SK-N-SH (cell line): ENCODE results near the gene CDH4. TPM values are rescaled to one million over a fixed set of nuclear protein-coding genes. Genes with fewer than 3 reads are reported as not detected.

Source experiments
- CTCF ChIA-PET: fragments of 300-600, 350-600 bp; formaldehyde crosslinking; extraction: SDS; loops from one replicate; lab custom pipeline; 2021; lab: Yijun Ruan, JAX
- POLR2A ChIA-PET: fragments of 350-600 bp; sonication (Branson Sonifier 250); formaldehyde crosslinking; extraction: SDS; loops from one replicate; lab custom pipeline; 2020; ENCODE audit warnings: antibody characterized with exemption, inconsistent platforms; lab: Yijun Ruan, JAX
- DNase-seq: peaks from one replicate; pipeline ENCODE4 v3.0.0; 2012
- H2AFZ ChIP-seq: fragments of 200-600 bp; sonication (generic); 2 replicates; pipeline ENCODE4 v1.8.1; 2016; ENCODE audit warnings: antibody characterized with exemption, mild to moderate bottlenecking, low read depth
- H3F3A ChIP-seq: fragments of 200-600 bp; sonication (generic); replicated peaks from 2 replicates; pipeline ENCODE3; 2016; ENCODE audit warnings: antibody characterized with exemption, mild to moderate bottlenecking; ENCODE audit not compliant: insufficient read depth
- H3K27ac ChIP-seq, 2 experiments: fragments of 200-500 bp in 1 of 2; fragments of 200-600 bp in 1 of 2; sonication (Bioruptor generic) in 1 of 2; sonication (generic), shearing (Covaris generic) in 1 of 2; 2 replicates each; pipeline versions ENCODE4 v1.5.1 to v1.6.1; 2014 to 2016; ENCODE audit warnings: low read depth in 2 of 2, inconsistent platforms in 1 of 2, low read length in 1 of 2, mild to moderate bottlenecking in 1 of 2, mixed read lengths in 1 of 2
- H3K27me3 ChIP-seq: fragments of 200-600 bp; sonication (generic), shearing (Covaris generic); 2 replicates; pipeline ENCODE4 v1.6.1; 2016; ENCODE audit warnings: mixed run types; ENCODE audit not compliant: insufficient read depth
- H3K36me3 ChIP-seq, 2 experiments: fragments of 200-500 bp in 1 of 2; fragments of 200-600 bp in 1 of 2; sonication (Bioruptor generic) in 1 of 2; sonication (generic) in 1 of 2; replicated peaks in 1 of 2; 2 replicates each; pipeline versions ENCODE3 to v1.5.1; 2014 to 2016; ENCODE audit warnings: low read length in 1 of 2, mild to moderate bottlenecking in 1 of 2; ENCODE audit not compliant: insufficient read depth in 2 of 2, control insufficient read depth in 1 of 2
- H3K4me1 ChIP-seq, 2 experiments: fragments of 200-500 bp in 1 of 2; fragments of 200-600 bp in 1 of 2; sonication (Bioruptor generic) in 1 of 2; sonication (generic), shearing (Covaris generic) in 1 of 2; 2 replicates each; pipeline versions ENCODE4 v1.5.1 to v1.6.1; 2014 to 2016; ENCODE audit warnings: low read depth in 1 of 2, low read length in 1 of 2, mixed run types in 1 of 2; ENCODE audit not compliant: insufficient read depth in 2 of 2, control insufficient read depth in 1 of 2
- H3K4me2 ChIP-seq: fragments of 200-600 bp; sonication (generic), shearing (Covaris generic); 2 replicates; pipeline ENCODE4 v1.6.1; 2017; ENCODE audit warnings: mixed run types
- H3K4me3 ChIP-seq, 2 experiments: fragments of 200-500 bp in 1 of 2; fragments of 200-600 bp in 1 of 2; sonication (Bioruptor generic) in 1 of 2; sonication (generic), shearing (Covaris generic) in 1 of 2; 2 replicates each; pipeline versions ENCODE4 v1.5.1 to v1.8.1; 2014 to 2016; ENCODE audit warnings: low read depth in 2 of 2, inconsistent platforms in 1 of 2, low read length in 1 of 2, mild to moderate bottlenecking in 1 of 2, mixed read lengths in 1 of 2, moderate library complexity in 1 of 2
- H3K79me2 ChIP-seq: fragments of 200-600 bp; sonication (generic); 2 replicates; pipeline ENCODE4 v1.8.1; 2017; ENCODE audit warnings: mild to moderate bottlenecking; ENCODE audit not compliant: insufficient read depth
- H3K9ac ChIP-seq: fragments of 200-600 bp; sonication (generic); 2 replicates; pipeline ENCODE4 v1.6.1; 2017; ENCODE audit warnings: mixed run types
- H3K9me2 ChIP-seq: fragments of 200-600 bp; sonication (generic); 2 replicates; pipeline ENCODE4 v1.6.1; 2017; ENCODE audit warnings: mixed run types
- H3K9me3 ChIP-seq: fragments of 200-600 bp; sonication (generic); 2 replicates; pipeline ENCODE4 v1.6.1; 2017; ENCODE audit warnings: mixed run types, mild to moderate bottlenecking, moderate library complexity
- H4K20me1 ChIP-seq: fragments of 200-600 bp; sonication (generic); 2 replicates; pipeline ENCODE4 v1.6.1; 2017; ENCODE audit warnings: mild to moderate bottlenecking, mixed run types; ENCODE audit not compliant: insufficient read depth
- CHD2 ChIP-seq: fragments of 150-350 bp; IDR thresholded peaks from 2 replicates; pipeline ENCODE4 v1.6.1; 2018; ENCODE audit warnings: low read length; ENCODE audit not compliant: partially characterized antibody
- ELF1 ChIP-seq: IDR thresholded peaks from 2 replicates; pipeline ENCODE4 v1.4.0; 2012
- EZH2phosphoT487 ChIP-seq: fragments of 200-600 bp; sonication (generic); IDR thresholded peaks from 2 replicates; pipeline ENCODE4 v1.6.1; 2017; ENCODE audit warnings: low read depth, mixed run types, mild to moderate bottlenecking, antibody characterized with exemption, moderate library complexity, borderline replicate concordance
- FOXM1 ChIP-seq: IDR thresholded peaks from 2 replicates; pipeline ENCODE4 v1.4.0; 2012; ENCODE audit warnings: low read depth, mild to moderate bottlenecking
- GATA2 ChIP-seq: sonication (generic); formaldehyde crosslinking; IDR thresholded peaks from 2 replicates; pipeline ENCODE4 v1.5.0; 2020; ENCODE audit warnings: mild to moderate bottlenecking, missing genetic modification reagents
- JUND ChIP-seq: IDR thresholded peaks from 2 replicates; pipeline ENCODE4 v1.4.0; 2012
- MEF2A ChIP-seq: IDR thresholded peaks from 2 replicates; pipeline ENCODE4 v1.4.0; 2012; ENCODE audit warnings: low read depth, borderline replicate concordance
- MXI1 ChIP-seq: IDR thresholded peaks from 2 replicates; pipeline ENCODE4 v1.6.1; 2012; ENCODE audit warnings: mild to moderate bottlenecking, low read depth, low read length, improper control_type of control experiment
- POLR2AphosphoS5 ChIP-seq: IDR thresholded peaks from 2 replicates; pipeline ENCODE4 v1.6.1; 2012; ENCODE audit warnings: low read depth, low read length
- RAD21 ChIP-seq: IDR thresholded peaks from 2 replicates; pipeline ENCODE4 v1.6.1; 2012; ENCODE audit warnings: mild to moderate bottlenecking, low read length
- RFX5 ChIP-seq: IDR thresholded peaks from 2 replicates; pipeline ENCODE4 v1.6.1; 2012; ENCODE audit warnings: mild to moderate bottlenecking, improper control_type of control experiment, low read length
- RXRA ChIP-seq: IDR thresholded peaks from 2 replicates; pipeline ENCODE4 v1.4.0; 2012; ENCODE audit warnings: low read depth, mild to moderate bottlenecking, borderline replicate concordance
- SIN3A ChIP-seq: IDR thresholded peaks from 2 replicates; pipeline ENCODE4 v1.6.1; 2012; ENCODE audit warnings: low read depth, mild to moderate bottlenecking, low read length, moderate library complexity, borderline replicate concordance
- SMC3 ChIP-seq: IDR thresholded peaks from 2 replicates; pipeline ENCODE4 v1.6.1; 2012; ENCODE audit warnings: low read depth, low read length, improper control_type of control experiment
- TEAD4 ChIP-seq: IDR thresholded peaks from 2 replicates; pipeline ENCODE4 v1.4.0; 2012; ENCODE audit warnings: mild to moderate bottlenecking, borderline replicate concordance; ENCODE audit not compliant: insufficient read depth
- YY1 ChIP-seq: IDR thresholded peaks from 2 replicates; pipeline ENCODE4 v1.4.0; 2012; ENCODE audit warnings: low read depth, mild to moderate bottlenecking
- WGBS: methylation state at CpG from one replicate; pipeline ENCODE4 v1.1.6; 2017; ENCODE audit warnings: low lambda C conversion rate; 5-methylcytosine and 5-hydroxymethylcytosine counted together
- polyA plus RNA-seq, 3 experiments: library from polyadenylated mRNA; depleted of rRNA; stranded (reverse); fragments of >200 nt; gene quantifications; 2 replicates each; pipeline ENCODE4 v1.2.3, GENCODE V29; 2012
- TF ChIP-seq, protein P1 (sequence below): fragments of 200-600 bp; sonication (generic); IDR thresholded peaks from 2 replicates; pipeline ENCODE4 v1.6.1; 2017; ENCODE audit warnings: antibody characterized with exemption, mild to moderate bottlenecking, moderate library complexity
- TF ChIP-seq, protein P2 (sequence below): IDR thresholded peaks from 2 replicates; pipeline ENCODE4 v1.4.0; 2012; ENCODE audit warnings: low read depth, borderline replicate concordance
- TF ChIP-seq, protein P3 (sequence below): IDR thresholded peaks from 2 replicates; pipeline ENCODE4 v1.4.0; 2012; ENCODE audit warnings: low read depth
- TF ChIP-seq, protein P4 (sequence below): fragments of 150-350 bp; IDR thresholded peaks from 2 replicates; pipeline ENCODE4 v1.6.1; 2017; ENCODE audit warnings: antibody characterized with exemption, low read length, low read depth, borderline replicate concordance

CDH4 gene
- polyA plus RNA-seq, 1 of the 3 experiments (the other 2 are of a cell fraction): not detected

DNA sequence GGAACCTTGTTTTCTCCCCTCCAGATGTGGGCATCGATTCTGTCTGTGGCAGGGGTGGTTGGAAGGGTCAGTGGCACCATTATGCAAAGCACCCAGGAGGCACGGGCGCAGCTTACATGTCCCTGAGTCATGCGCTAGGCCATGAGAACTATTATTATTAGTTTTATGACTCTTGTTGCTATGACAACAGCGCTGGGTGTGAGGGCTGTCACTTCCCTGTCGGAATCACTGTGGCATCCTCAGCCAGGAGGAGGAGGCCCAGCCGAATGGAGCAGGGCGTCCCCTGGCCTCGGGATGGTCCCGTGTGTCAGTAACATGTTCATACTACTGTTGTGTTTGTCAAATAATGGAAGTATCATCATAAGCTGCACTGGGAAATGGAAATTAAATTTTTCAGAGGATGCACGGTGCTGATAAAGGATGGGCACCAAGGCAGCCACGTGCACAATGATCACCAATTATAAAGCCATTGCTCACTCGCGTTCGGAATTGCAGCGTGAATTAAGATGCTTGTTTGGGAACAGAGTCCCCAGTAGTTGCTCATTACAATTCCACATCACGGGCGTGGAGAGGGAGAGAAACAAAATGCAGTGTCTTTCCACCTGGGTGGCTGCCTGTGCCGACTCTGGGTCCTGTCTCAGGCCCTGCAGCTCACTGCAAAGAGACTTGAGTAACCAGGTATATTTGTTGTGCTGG, 247.9 kb downstream of the CDH4 start:
- Histone ChIP-seq H4K20me1 (no peaks in the 10 kb centered on the region), H3K4me3 (no peak overlapping the region), H3K79me2 (no peaks in the 10 kb centered on the region), H3K4me2 (no peak overlapping the region), H3K36me3 (no peaks in the 10 kb centered on the region), H2AFZ (no peak overlapping the region), H3K27ac (no peak overlapping the region), H3K9me3 (no peaks in the 10 kb centered on the region), H3K27me3 (no peaks in the 10 kb centered on the region), H3K9ac (no peak overlapping the region), H3K4me1 (no peaks in the 10 kb centered on the region), H3F3A (no peaks in the 10 kb centered on the region), H3K9me2 (no peaks in the 10 kb centered on the region)
- ChIA-PET POLR2A (no interaction called here), CTCF (no interaction called here)
- 59% methylated on average over 19 of the region's 19 CpGs for WGBS
- TF ChIP-seq GATA2 (no peak), MXI1 (no peak), RAD21 (no peak), POLR2AphosphoS5 (no peak), CHD2 (no peak), TEAD4 (no peak), RFX5 (no peak), JUND (no peak), SMC3 (no peak), YY1 (no peak), RXRA (no peak), EZH2phosphoT487 (no peak), SIN3A (no peak), ELF1 (no peak), FOXM1 (no peak), MEF2A (no peak)
- TF ChIP-seq, protein P1, sequence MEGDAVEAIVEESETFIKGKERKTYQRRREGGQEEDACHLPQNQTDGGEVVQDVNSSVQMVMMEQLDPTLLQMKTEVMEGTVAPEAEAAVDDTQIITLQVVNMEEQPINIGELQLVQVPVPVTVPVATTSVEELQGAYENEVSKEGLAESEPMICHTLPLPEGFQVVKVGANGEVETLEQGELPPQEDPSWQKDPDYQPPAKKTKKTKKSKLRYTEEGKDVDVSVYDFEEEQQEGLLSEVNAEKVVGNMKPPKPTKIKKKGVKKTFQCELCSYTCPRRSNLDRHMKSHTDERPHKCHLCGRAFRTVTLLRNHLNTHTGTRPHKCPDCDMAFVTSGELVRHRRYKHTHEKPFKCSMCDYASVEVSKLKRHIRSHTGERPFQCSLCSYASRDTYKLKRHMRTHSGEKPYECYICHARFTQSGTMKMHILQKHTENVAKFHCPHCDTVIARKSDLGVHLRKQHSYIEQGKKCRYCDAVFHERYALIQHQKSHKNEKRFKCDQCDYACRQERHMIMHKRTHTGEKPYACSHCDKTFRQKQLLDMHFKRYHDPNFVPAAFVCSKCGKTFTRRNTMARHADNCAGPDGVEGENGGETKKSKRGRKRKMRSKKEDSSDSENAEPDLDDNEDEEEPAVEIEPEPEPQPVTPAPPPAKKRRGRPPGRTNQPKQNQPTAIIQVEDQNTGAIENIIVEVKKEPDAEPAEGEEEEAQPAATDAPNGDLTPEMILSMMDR: no peak
- TF ChIP-seq, protein P2, sequence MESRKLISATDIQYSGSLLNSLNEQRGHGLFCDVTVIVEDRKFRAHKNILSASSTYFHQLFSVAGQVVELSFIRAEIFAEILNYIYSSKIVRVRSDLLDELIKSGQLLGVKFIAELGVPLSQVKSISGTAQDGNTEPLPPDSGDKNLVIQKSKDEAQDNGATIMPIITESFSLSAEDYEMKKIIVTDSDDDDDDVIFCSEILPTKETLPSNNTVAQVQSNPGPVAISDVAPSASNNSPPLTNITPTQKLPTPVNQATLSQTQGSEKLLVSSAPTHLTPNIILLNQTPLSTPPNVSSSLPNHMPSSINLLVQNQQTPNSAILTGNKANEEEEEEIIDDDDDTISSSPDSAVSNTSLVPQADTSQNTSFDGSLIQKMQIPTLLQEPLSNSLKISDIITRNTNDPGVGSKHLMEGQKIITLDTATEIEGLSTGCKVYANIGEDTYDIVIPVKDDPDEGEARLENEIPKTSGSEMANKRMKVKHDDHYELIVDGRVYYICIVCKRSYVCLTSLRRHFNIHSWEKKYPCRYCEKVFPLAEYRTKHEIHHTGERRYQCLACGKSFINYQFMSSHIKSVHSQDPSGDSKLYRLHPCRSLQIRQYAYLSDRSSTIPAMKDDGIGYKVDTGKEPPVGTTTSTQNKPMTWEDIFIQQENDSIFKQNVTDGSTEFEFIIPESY: no peak
- TF ChIP-seq, protein P3, sequence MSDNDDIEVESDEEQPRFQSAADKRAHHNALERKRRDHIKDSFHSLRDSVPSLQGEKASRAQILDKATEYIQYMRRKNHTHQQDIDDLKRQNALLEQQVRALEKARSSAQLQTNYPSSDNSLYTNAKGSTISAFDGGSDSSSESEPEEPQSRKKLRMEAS: no peak
- TF ChIP-seq, protein P4, sequence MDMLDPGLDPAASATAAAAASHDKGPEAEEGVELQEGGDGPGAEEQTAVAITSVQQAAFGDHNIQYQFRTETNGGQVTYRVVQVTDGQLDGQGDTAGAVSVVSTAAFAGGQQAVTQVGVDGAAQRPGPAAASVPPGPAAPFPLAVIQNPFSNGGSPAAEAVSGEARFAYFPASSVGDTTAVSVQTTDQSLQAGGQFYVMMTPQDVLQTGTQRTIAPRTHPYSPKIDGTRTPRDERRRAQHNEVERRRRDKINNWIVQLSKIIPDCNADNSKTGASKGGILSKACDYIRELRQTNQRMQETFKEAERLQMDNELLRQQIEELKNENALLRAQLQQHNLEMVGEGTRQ: no peak
- no peak for DNase-seq
